Astrocyte (in vitro differentiated cells and primary cell): Measurements from ENCODE around the gene HBM. TPM values are rescaled to one million over a fixed set of nuclear protein-coding genes. Genes with fewer than 3 reads are reported as not detected.

Source experiments
- DNase-seq: peaks from one replicate; pipeline ENCODE4 v3.0.0-alpha.2; 2010; ENCODE audit warnings: low read depth
- FAIRE-seq: peaks from 2 replicates; lab custom pipeline; 2011; peaks lifted over from hg19 to GRCh38; lab: Jason Lieb, UNC
- H2AFZ ChIP-seq: 2 replicates; pipeline ENCODE4 v1.6.0; 2012; ENCODE audit warnings: low read depth, low read length, inconsistent platforms
- H3K27ac ChIP-seq: 2 replicates; pipeline ENCODE4 v1.5.1; 2011; ENCODE audit warnings: low read depth, low read length, inconsistent platforms
- H3K27me3 ChIP-seq: 2 replicates; pipeline ENCODE4 v1.6.0; 2011; ENCODE audit warnings: low read length, inconsistent platforms; ENCODE audit not compliant: insufficient read depth
- H3K36me3 ChIP-seq: 2 replicates; pipeline ENCODE4 v1.5.1; 2011; ENCODE audit warnings: low read length, inconsistent platforms; ENCODE audit not compliant: insufficient read depth
- H3K4me1 ChIP-seq: 2 replicates; pipeline ENCODE4 v1.5.1; 2011; ENCODE audit warnings: low read length, inconsistent platforms; ENCODE audit not compliant: insufficient read depth
- H3K4me2 ChIP-seq: 2 replicates; pipeline ENCODE4 v1.6.0; 2012; ENCODE audit warnings: low read length, inconsistent platforms
- H3K4me3 ChIP-seq: 2 replicates; pipeline ENCODE4 v1.5.1; 2011; ENCODE audit warnings: low read depth, mild to moderate bottlenecking, low read length, inconsistent platforms; ENCODE audit not compliant: insufficient read depth
- H3K79me2 ChIP-seq: 2 replicates; pipeline ENCODE4 v1.6.0; 2012; ENCODE audit warnings: mild to moderate bottlenecking, low read length, inconsistent platforms; ENCODE audit not compliant: insufficient read depth
- H3K9ac ChIP-seq: 2 replicates; pipeline ENCODE4 v1.6.0; 2012; ENCODE audit warnings: mild to moderate bottlenecking, low read length, inconsistent platforms
- H3K9me3 ChIP-seq: 2 replicates; pipeline ENCODE4 v1.5.1; 2012; ENCODE audit warnings: low read depth, mild to moderate bottlenecking, low read length, inconsistent platforms; ENCODE audit not compliant: insufficient read depth
- H4K20me1 ChIP-seq: 2 replicates; pipeline ENCODE4 v1.6.0; 2012; ENCODE audit warnings: low read length, inconsistent platforms; ENCODE audit not compliant: insufficient read depth
- H3K27ac Mint-ChIP-seq: one replicate; pipeline ENCODE4 v1.8.0; 2021; ENCODE audit warnings: mild to moderate bottlenecking, mixed read lengths; ENCODE audit not compliant: unreplicated experiment
- H3K27me3 Mint-ChIP-seq: one replicate; pipeline ENCODE4 v1.8.0; 2021; ENCODE audit warnings: low read depth, mixed read lengths; ENCODE audit not compliant: unreplicated experiment
- H3K36me3 Mint-ChIP-seq: one replicate; pipeline ENCODE4 v1.8.0; 2021; ENCODE audit warnings: low read depth, mixed read lengths; ENCODE audit not compliant: unreplicated experiment
- H3K4me1 Mint-ChIP-seq: one replicate; pipeline ENCODE4 v1.8.0; 2021; ENCODE audit warnings: low read depth, mixed read lengths; ENCODE audit not compliant: unreplicated experiment
- H3K4me3 Mint-ChIP-seq: one replicate; pipeline ENCODE4 v1.8.0; 2021; ENCODE audit warnings: mild to moderate bottlenecking, moderate library complexity, mixed read lengths; ENCODE audit not compliant: unreplicated experiment
- H3K9me3 Mint-ChIP-seq: one replicate; pipeline ENCODE4 v1.8.0; 2021; ENCODE audit warnings: mild to moderate bottlenecking, mixed read lengths; ENCODE audit not compliant: unreplicated experiment
- EZH2 ChIP-seq: IDR thresholded peaks from 2 replicates; pipeline ENCODE4 v1.6.1; 2012; ENCODE audit warnings: mild to moderate bottlenecking, low read length, inconsistent platforms; ENCODE audit not compliant: insufficient read depth
- total RNA-seq: library from RNA; stranded (reverse); gene quantifications from 2 replicates; pipeline ENCODE4 v1.2.1, GENCODE V29; 2021
- TF ChIP-seq, protein P1 (sequence below): IDR thresholded peaks from 2 replicates; pipeline ENCODE4 v1.5.1; 2011; ENCODE audit warnings: low read depth, mild to moderate bottlenecking, inconsistent platforms, low read length, moderate library complexity; ENCODE audit not compliant: insufficient read depth

Gene HBM
- total RNA-seq, 1 donor from 2014 or later, result not detected

DNA sequence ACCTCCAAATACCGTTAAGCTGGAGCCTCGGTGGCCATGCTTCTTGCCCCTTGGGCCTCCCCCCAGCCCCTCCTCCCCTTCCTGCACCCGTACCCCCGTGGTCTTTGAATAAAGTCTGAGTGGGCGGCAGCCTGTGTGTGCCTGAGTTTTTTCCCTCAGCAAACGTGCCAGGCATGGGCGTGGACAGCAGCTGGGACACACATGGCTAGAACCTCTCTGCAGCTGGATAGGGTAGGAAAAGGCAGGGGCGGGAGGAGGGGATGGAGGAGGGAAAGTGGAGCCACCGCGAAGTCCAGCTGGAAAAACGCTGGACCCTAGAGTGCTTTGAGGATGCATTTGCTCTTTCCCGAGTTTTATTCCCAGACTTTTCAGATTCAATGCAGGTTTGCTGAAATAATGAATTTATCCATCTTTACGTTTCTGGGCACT, 11.6 kb downstream of the HBM start:
- H3K27me3 Mint-ChIP-seq, result peaks cover 39% of the 10 kb centered on the region
- DNase-seq (no peak), FAIRE-seq (no peak)

DNA sequence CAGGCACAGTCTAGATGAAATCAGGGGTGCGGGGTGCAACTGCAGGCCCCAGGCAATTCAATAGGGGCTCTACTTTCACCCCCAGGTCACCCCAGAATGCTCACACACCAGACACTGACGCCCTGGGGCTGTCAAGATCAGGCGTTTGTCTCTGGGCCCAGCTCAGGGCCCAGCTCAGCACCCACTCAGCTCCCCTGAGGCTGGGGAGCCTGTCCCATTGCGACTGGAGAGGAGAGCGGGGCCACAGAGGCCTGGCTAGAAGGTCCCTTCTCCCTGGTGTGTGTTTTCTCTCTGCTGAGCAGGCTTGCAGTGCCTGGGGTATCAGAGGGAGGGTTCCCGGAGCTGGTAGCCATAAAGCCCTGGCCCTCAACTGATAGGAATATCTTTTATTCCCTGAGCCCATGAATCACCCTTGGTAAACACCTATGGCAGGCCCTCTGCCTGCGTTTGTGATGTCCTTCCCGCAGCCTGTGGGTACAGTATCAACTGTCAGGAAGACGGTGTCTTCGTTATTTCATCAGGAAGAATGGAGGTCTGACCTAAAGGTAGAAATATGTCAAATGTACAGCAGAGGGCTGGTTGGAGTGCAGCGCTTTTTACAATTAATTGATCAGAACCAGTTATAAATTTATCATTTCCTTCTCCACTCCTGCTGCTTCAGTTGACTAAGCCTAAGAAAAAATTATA, 12.3 kb downstream of the HBM start:
- Mint-ChIP-seq H3K27ac (no peak overlapping the region), H3K9me3 (no peaks in the 10 kb centered on the region), H3K27me3 (peaks cover 39% of the 10 kb centered on the region), H3K36me3 (peaks cover 2% of the 10 kb centered on the region), H3K4me3 (peak overlapping the region; percentile 10), H3K4me1 (no peaks in the 10 kb centered on the region)
- Histone ChIP-seq H3K79me2 (no peaks in the 10 kb centered on the region), H2AFZ (no peak overlapping the region), H3K4me3 (no peak overlapping the region), H3K4me1 (peaks cover 10% of the 10 kb centered on the region), H3K36me3 (no peaks in the 10 kb centered on the region), H3K4me2 (no peak overlapping the region), H4K20me1 (peaks cover 35% of the 10 kb centered on the region), H3K9ac (no peak overlapping the region), H3K9me3 (no peaks in the 10 kb centered on the region), H3K27ac (no peak overlapping the region), H3K27me3 (peaks cover 38% of the 10 kb centered on the region)
- no peak for TF ChIP-seq EZH2
- TF ChIP-seq, protein P1, sequence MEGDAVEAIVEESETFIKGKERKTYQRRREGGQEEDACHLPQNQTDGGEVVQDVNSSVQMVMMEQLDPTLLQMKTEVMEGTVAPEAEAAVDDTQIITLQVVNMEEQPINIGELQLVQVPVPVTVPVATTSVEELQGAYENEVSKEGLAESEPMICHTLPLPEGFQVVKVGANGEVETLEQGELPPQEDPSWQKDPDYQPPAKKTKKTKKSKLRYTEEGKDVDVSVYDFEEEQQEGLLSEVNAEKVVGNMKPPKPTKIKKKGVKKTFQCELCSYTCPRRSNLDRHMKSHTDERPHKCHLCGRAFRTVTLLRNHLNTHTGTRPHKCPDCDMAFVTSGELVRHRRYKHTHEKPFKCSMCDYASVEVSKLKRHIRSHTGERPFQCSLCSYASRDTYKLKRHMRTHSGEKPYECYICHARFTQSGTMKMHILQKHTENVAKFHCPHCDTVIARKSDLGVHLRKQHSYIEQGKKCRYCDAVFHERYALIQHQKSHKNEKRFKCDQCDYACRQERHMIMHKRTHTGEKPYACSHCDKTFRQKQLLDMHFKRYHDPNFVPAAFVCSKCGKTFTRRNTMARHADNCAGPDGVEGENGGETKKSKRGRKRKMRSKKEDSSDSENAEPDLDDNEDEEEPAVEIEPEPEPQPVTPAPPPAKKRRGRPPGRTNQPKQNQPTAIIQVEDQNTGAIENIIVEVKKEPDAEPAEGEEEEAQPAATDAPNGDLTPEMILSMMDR, result no peak
- FAIRE-seq, result no peak
- DNase-seq, result no peak

More for the DNA sequence above, 11.6 kb downstream of the HBM start:
- no peak overlapping the region for H3K4me3 ChIP-seq
- no peak overlapping the region for H2AFZ ChIP-seq
- peak overlapping the region; percentile 10 for H3K4me3 Mint-ChIP-seq
- TF ChIP-seq, protein P1, result no peak
- peak; percentile 16 for TF ChIP-seq EZH2
- H3K79me2 ChIP-seq, result no peaks in the 10 kb centered on the region
- peaks cover 38% of the 10 kb centered on the region for H3K27me3 ChIP-seq
- no peaks in the 10 kb centered on the region for H3K4me1 Mint-ChIP-seq
- peaks cover 31% of the 10 kb centered on the region for H4K20me1 ChIP-seq
- no peak overlapping the region for H3K27ac Mint-ChIP-seq
- no peaks in the 10 kb centered on the region for H3K9me3 ChIP-seq
- no peaks in the 10 kb centered on the region for H3K36me3 ChIP-seq
- peaks cover 2% of the 10 kb centered on the region for H3K36me3 Mint-ChIP-seq
- H3K4me2 ChIP-seq, result no peak overlapping the region
- peaks cover 10% of the 10 kb centered on the region for H3K4me1 ChIP-seq
- no peak overlapping the region for H3K27ac ChIP-seq
- H3K9me3 Mint-ChIP-seq, result no peaks in the 10 kb centered on the region
- H3K9ac ChIP-seq, result no peak overlapping the region

DNA sequence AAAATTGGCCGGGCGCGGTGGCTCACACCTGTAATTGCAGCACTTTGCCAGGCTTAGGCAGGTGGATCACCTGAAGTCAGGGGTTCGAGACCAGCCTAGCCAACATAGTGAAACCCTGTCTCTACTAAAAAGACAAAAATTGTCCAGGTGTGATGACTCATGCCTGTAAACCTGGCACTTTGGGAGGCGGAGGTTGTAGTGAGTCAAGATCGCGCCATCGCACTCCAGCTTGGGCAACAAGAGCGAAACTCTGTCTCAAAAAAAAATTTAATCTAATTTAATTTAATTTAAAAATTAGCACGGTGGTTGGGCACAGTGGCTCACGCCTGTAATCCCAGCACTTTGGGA, 12.9 kb downstream of the HBM start:
- H3K4me1 ChIP-seq, result peaks cover 10% of the 10 kb centered on the region
- H2AFZ ChIP-seq, result no peak overlapping the region
- peaks cover 36% of the 10 kb centered on the region for H3K27me3 Mint-ChIP-seq
- peaks cover 37% of the 10 kb centered on the region for H4K20me1 ChIP-seq
- no peaks in the 10 kb centered on the region for H3K9me3 ChIP-seq
- no peaks in the 10 kb centered on the region for H3K79me2 ChIP-seq
- no peaks in the 10 kb centered on the region for H3K4me1 Mint-ChIP-seq
- no peak overlapping the region for H3K4me3 ChIP-seq
- TF ChIP-seq EZH2, result no peak
- TF ChIP-seq, protein P1, result no peak
- H3K36me3 ChIP-seq, result no peaks in the 10 kb centered on the region
- no peaks in the 10 kb centered on the region for H3K9me3 Mint-ChIP-seq
- peaks cover 2% of the 10 kb centered on the region for H3K36me3 Mint-ChIP-seq
- FAIRE-seq, result no peak
- H3K27me3 ChIP-seq, result peaks cover 38% of the 10 kb centered on the region
- no peak overlapping the region for H3K27ac Mint-ChIP-seq
- H3K4me2 ChIP-seq, result no peak overlapping the region
- DNase-seq, result no peak
- no peak overlapping the region for H3K4me3 Mint-ChIP-seq
- no peak overlapping the region for H3K9ac ChIP-seq
- no peak overlapping the region for H3K27ac ChIP-seq
